SU-DHL-6 (cell line): Measurements from ENCODE around the gene NTHL1.

Source experiments
- EZH2phosphoT487 ChIP-seq: fragments of 200-600 bp; sonication (generic), shearing (Covaris generic); conservative IDR thresholded peaks from 2 replicates; pipeline ENCODE4 v1.6.1; 2018; ENCODE audit warnings: mild to moderate bottlenecking, antibody characterized with exemption, low read length, moderate library complexity, mixed read lengths
- TF ChIP-seq, protein P1 (sequence below): fragments of 200-600 bp; sonication (generic); IDR thresholded peaks from one replicate; pipeline ENCODE4 v1.5.1; 2017; ENCODE audit warnings: antibody characterized with exemption, mild to moderate bottlenecking, low read length, moderate library complexity; ENCODE audit not compliant: insufficient read depth, poor library complexity, severe bottlenecking

DNA sequence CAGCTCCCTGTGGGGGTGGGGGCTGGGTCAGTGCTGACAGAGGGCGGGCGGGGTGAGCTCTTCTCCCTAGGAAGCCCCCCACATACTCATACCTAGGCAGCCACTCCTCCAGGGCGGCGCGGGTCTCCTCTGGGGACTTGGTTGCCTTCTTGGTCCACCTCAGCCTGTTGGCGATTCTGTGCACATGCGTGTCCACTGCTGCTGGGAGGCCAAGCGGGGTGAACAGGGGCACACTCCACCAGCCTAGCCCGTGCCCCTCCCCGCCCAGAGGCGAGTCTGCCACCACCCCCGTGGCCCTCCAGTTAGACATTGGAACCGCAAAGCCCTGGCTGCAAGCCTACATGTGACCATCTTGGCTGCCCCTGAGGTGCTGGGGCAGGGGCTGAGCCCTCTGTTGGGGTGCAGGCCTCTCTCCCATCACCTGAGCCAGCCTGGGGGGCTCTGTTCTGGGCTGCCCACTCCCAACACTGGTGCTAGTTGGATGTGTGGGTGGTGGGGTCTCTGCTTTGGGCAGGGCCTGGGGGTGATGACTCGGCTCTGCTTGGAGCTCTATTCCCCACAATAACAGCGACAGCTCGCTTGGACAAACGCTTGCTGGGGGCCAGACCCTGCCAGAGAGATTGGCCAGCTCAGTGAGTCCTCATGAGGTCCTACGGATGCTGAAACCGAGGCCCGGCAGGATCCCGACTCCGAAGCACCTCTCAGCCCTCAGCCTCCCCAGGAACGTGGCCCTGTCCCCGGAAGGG is 7.4 kb downstream of the NTHL1 start:
- TF ChIP-seq, protein P1, sequence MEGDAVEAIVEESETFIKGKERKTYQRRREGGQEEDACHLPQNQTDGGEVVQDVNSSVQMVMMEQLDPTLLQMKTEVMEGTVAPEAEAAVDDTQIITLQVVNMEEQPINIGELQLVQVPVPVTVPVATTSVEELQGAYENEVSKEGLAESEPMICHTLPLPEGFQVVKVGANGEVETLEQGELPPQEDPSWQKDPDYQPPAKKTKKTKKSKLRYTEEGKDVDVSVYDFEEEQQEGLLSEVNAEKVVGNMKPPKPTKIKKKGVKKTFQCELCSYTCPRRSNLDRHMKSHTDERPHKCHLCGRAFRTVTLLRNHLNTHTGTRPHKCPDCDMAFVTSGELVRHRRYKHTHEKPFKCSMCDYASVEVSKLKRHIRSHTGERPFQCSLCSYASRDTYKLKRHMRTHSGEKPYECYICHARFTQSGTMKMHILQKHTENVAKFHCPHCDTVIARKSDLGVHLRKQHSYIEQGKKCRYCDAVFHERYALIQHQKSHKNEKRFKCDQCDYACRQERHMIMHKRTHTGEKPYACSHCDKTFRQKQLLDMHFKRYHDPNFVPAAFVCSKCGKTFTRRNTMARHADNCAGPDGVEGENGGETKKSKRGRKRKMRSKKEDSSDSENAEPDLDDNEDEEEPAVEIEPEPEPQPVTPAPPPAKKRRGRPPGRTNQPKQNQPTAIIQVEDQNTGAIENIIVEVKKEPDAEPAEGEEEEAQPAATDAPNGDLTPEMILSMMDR: no peak
- TF ChIP-seq EZH2phosphoT487: no peak
